ENCODE data around the gene S100PBP. TPM values are rescaled to one million over a fixed set of nuclear protein-coding genes. Genes with fewer than 3 reads are reported as not detected.

The S100PBP gene
- polyA plus RNA-seq, 1 experiment = 20.7 TPM

DNA sequence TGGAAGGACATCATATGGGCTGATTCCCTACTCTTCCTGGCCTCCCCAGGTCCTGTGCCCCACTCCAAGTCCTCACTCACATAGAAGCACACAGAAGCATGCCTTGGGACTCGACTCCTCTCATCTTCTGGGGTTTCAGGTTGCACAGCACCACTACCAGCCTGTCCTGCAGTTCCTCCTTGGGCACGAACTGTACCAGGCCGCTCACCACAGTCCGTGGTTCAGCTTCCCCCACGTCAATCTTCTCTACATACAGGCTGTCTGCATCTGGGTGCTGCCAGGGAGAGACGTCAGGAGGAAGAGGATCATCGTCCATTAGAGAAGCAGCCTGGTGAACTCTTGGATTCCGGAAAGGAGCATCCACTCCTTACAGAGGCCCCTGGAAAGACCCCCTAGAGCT, 37.4 kb upstream of the S100PBP start:
- POLR2A ChIA-PET = no interaction called here

DNA sequence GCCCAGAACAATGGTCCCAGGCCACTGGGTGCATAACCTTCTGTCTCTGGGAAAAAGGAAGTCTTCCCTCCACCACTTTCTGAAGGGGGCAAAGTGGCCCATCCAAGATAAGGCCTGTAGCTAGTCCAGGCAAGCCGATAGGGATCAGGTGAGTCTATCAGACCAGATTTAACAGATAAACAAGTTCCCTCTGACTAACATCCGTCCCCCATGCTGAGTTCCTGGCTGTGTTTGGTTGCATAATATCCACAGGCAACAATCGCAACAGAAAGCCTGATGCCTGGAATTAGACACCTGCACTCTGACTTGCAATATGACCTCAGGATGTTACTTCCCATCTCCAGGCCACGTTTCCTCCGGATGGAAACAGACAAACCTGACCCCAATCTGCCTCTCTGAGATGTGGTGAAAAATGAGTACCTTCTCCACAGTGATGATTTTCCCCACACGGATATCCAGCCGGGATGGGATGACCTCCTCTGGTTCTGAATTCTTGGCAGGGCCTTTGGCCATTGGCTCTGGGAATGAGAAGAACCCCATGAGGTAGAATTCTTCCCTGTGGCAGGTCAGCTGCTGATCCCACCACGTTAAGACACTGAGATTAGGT, 36.7 kb upstream of the S100PBP start:
- CTCF ChIA-PET = interaction anchor here (0.7 to 4.2 kb wide), 4 partner anchors 7 to 260 kb away, joined by 3 to 24 read pairs (median 4); no protein-coding TSS in a partner anchor
- Histone ChIP-seq H3K36me3 (ENCODE audit: control insufficient read depth, insufficient read depth, low read length) (peaks cover 41% of the 10 kb centered on the region), H3K27me3 (ENCODE audit: control insufficient read depth, insufficient read depth, low read length) (no peaks in the 10 kb centered on the region), H3K4me3 (ENCODE audit: low read depth, low read length) (no peak overlapping the region)
- POLR2A ChIA-PET = no interaction called here
- TF ChIP-seq, protein P1, sequence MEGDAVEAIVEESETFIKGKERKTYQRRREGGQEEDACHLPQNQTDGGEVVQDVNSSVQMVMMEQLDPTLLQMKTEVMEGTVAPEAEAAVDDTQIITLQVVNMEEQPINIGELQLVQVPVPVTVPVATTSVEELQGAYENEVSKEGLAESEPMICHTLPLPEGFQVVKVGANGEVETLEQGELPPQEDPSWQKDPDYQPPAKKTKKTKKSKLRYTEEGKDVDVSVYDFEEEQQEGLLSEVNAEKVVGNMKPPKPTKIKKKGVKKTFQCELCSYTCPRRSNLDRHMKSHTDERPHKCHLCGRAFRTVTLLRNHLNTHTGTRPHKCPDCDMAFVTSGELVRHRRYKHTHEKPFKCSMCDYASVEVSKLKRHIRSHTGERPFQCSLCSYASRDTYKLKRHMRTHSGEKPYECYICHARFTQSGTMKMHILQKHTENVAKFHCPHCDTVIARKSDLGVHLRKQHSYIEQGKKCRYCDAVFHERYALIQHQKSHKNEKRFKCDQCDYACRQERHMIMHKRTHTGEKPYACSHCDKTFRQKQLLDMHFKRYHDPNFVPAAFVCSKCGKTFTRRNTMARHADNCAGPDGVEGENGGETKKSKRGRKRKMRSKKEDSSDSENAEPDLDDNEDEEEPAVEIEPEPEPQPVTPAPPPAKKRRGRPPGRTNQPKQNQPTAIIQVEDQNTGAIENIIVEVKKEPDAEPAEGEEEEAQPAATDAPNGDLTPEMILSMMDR (IDR thresholded peaks at IDR 0.05; ENCODE audit: insufficient read depth, low read depth, low read length) = no peak
- DNase-seq (ENCODE audit: low read depth) = no peak

More for the DNA sequence above, 37.4 kb upstream of the S100PBP start:
- CTCF ChIA-PET = interaction anchor here (1.1 to 1.6 kb wide), 2 partner anchors 68 to 259 kb away, joined by 3 to 4 read pairs; no protein-coding TSS in a partner anchor
- no peak overlapping the region for H3K4me3 ChIP-seq (ENCODE audit: low read depth, low read length)
- peaks cover 46% of the 10 kb centered on the region for H3K36me3 ChIP-seq (ENCODE audit: control insufficient read depth, insufficient read depth, low read length)
- no peak for DNase-seq (ENCODE audit: low read depth)
- H3K27me3 ChIP-seq (ENCODE audit: control insufficient read depth, insufficient read depth, low read length) = no peaks in the 10 kb centered on the region
- TF ChIP-seq, protein P1 (IDR thresholded peaks at IDR 0.05; ENCODE audit: insufficient read depth, low read depth, low read length) = no peak

DNA sequence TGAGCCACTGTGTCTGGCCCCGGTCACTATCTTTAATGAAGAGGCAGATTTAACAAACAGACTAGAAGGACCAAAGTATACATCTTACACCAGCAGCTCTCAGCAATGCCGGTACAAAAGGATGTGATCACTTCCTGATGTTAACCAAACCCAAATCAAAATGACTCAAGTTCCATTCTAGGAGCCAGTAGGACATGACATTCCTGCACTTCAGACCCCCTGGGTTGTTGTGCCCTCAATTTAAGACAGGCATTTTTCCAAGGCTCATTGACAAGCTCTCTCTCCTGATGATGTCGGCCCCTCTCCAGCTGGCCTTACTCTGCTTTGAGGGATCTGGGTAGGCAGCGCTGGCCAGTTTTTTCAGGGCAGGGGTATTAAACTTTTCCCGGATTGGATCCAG, 35.4 kb upstream of the S100PBP start:
- H3K27me3 ChIP-seq (ENCODE audit: control insufficient read depth, insufficient read depth, low read length) = no peaks in the 10 kb centered on the region
- TF ChIP-seq, protein P1 (IDR thresholded peaks at IDR 0.05; ENCODE audit: insufficient read depth, low read depth, low read length) = no peak
- POLR2A ChIA-PET = no interaction called here
- H3K36me3 ChIP-seq (ENCODE audit: control insufficient read depth, insufficient read depth, low read length) = peaks cover 46% of the 10 kb centered on the region
- H3K4me3 ChIP-seq (ENCODE audit: low read depth, low read length) = no peak overlapping the region
- DNase-seq (ENCODE audit: low read depth) = no peak
- CTCF ChIA-PET = interaction anchor here (1.6 to 4.2 kb wide), 2 partner anchors 9 to 70 kb away, joined by 6 to 24 read pairs; no protein-coding TSS in a partner anchor

DNA sequence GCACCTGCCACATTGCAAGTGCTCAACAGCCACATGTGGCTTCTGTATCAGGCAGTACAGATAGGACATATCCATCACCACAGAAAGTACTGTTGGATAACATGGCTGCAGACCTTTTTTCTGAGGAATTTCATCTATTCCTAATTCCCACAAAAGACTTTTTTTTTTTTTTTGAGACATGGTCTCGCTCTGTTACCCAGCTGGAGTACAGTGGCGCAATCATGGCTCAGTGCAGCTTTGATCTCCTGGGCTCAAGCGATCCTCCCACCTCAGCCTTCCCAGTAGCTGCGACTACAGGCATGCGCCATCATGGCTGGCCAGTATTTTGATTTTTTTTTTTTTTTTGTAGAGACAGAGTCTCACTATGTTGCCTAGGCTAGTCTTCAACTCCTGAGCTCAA, 33.6 kb upstream of the S100PBP start:
- POLR2A ChIA-PET = no interaction called here

DNA sequence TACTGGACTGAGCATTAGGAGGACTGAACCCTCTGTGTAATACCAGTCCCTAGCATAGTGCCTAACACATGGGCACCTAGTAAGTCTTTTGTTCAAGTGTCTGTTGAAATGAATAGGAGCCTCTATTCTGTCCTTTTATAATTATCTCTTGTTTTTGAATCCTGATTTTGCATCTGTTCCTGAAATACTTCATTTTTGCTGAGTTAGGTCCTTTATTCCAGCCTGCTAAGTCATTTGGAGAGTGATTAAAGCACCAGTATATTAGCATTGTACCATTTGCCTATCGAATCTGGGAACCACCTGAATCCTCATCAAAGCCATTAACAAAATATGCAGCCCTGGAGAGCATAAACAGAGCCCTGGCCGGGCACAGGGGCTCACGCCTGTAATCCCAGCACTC, 32.6 kb upstream of the S100PBP start:
- CTCF ChIA-PET = interaction anchor here (2.0 to 4.2 kb wide), 2 partner anchors 11 to 72 kb away, joined by 9 to 24 read pairs; no protein-coding TSS in a partner anchor

More for the DNA sequence above, 33.6 kb upstream of the S100PBP start:
- DNase-seq (ENCODE audit: low read depth) = no peak
- Histone ChIP-seq H3K27me3 (ENCODE audit: control insufficient read depth, insufficient read depth, low read length) (no peaks in the 10 kb centered on the region), H3K36me3 (ENCODE audit: control insufficient read depth, insufficient read depth, low read length) (peaks cover 49% of the 10 kb centered on the region), H3K4me3 (ENCODE audit: low read depth, low read length) (no peak overlapping the region)
- CTCF ChIA-PET = interaction anchor here (1.0 to 4.2 kb wide), 3 partner anchors 8 to 71 kb away, joined by 3 to 24 read pairs (median 9); no protein-coding TSS in a partner anchor
- TF ChIP-seq, protein P1 (IDR thresholded peaks at IDR 0.05; ENCODE audit: insufficient read depth, low read depth, low read length) = no peak

More for the DNA sequence above, 32.6 kb upstream of the S100PBP start:
- no peak overlapping the region for H3K4me3 ChIP-seq (ENCODE audit: low read depth, low read length)
- POLR2A ChIA-PET = no interaction called here
- TF ChIP-seq, protein P1 (IDR thresholded peaks at IDR 0.05; ENCODE audit: insufficient read depth, low read depth, low read length) = no peak
- no peak for DNase-seq (ENCODE audit: low read depth)
- H3K36me3 ChIP-seq (ENCODE audit: control insufficient read depth, insufficient read depth, low read length) = peaks cover 40% of the 10 kb centered on the region
- H3K27me3 ChIP-seq (ENCODE audit: control insufficient read depth, insufficient read depth, low read length) = no peaks in the 10 kb centered on the region

Measured in BJ (cell line).